ENCODE data around the gene CENPF. TPM values are rescaled to one million over a fixed set of nuclear protein-coding genes. Genes with fewer than 3 reads are reported as not detected.

The CENPF gene
- total and polyA plus RNA-seq, 3 donors from 2014 or later: 7.7 to 30.7 (median 28.1) TPM

DNA sequence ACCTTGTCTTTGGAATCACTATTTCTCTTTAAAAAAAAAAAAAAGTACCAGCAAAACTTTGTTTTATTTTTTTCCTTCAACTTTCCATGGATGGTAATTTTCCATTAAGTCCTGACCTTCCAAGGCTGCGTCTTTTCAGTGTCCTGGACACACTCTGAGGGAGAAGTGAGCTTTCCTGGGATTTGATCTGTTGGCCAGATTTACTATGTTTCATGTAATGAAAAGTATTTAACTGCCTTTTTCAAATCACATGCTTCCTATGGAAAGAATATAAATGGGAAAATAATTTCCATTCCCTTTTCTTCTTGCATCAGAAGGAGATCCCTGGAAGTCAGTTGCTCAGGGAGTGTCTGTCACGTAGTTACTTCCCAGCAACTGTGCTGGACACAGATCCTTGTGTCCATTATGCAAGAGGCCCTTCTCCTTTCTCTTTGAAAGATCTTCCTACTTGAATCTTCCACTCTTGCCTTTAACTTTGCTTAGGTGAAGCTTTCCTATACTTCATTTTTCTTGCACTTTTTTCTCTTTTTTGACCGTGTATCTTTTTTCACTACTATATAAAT is 59.3 kb downstream of the CENPF start:
- H3K27ac ChIP-seq: no peak overlapping the region
- H3K27me3 ChIP-seq: no peaks in the 10 kb centered on the region
- H3K36me3 ChIP-seq (ENCODE audit: low read depth, missing control alignments): no peaks in the 10 kb centered on the region
- no peaks in the 10 kb centered on the region for H3K9me3 ChIP-seq
- H3K4me1 ChIP-seq: no peaks in the 10 kb centered on the region
- intact Hi-C loops (cut with DNase I; ENCODE audit: low total_unique reads): no loop called here
- DNase-seq: no peak
- no peak overlapping the region for H3K4me3 ChIP-seq
- WGBS, 2 donors: 73 to 77% methylated on average over 3 of the region's 3 CpGs
- TF ChIP-seq, protein P1, sequence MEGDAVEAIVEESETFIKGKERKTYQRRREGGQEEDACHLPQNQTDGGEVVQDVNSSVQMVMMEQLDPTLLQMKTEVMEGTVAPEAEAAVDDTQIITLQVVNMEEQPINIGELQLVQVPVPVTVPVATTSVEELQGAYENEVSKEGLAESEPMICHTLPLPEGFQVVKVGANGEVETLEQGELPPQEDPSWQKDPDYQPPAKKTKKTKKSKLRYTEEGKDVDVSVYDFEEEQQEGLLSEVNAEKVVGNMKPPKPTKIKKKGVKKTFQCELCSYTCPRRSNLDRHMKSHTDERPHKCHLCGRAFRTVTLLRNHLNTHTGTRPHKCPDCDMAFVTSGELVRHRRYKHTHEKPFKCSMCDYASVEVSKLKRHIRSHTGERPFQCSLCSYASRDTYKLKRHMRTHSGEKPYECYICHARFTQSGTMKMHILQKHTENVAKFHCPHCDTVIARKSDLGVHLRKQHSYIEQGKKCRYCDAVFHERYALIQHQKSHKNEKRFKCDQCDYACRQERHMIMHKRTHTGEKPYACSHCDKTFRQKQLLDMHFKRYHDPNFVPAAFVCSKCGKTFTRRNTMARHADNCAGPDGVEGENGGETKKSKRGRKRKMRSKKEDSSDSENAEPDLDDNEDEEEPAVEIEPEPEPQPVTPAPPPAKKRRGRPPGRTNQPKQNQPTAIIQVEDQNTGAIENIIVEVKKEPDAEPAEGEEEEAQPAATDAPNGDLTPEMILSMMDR (IDR thresholded peaks at IDR 0.05): no peak
- TF ChIP-seq POLR2A (IDR thresholded peaks at IDR 0.05): no peak

DNA sequence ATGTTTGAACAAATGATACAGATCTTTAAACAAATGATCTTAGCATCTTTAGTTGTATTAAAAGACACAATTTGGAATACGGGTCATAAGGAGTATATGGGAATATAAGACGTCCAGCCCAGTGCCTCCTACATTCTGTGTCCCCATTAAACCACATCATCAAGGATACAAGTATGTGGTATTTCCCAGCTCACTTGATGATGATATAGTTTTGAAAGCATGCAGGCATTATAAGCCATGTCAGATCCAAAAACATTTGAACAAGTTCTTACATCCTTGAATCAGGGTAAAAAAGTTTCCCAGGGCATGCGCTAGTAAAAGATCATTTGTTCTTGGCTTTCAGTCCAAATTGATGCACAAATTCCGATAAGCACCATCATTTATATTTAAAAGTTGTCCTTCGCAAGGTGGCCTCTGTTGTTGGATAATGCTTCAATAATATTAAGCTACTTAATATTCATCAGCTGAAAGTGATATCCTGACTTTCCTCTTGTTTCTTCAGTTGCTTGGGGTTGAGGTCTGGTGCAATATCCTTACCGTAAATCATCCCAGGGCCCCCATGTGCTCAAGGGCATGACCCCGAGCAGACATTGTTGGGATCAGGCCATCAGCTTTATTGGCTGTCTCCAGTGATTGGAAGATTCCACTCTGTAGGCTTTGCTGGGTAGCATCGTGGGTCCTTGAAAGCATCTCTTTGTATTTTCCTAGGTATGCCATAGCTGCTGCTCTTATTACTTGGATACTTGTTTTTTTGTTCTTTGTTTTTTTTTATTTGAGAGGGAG is 61.8 kb downstream of the CENPF start:
- Histone ChIP-seq H3K4me1 (no peaks in the 10 kb centered on the region), H3K36me3 (ENCODE audit: low read depth, missing control alignments) (no peaks in the 10 kb centered on the region), H3K27me3 (no peaks in the 10 kb centered on the region), H3K9me3 (no peaks in the 10 kb centered on the region), H3K27ac (no peak overlapping the region), H3K4me3 (no peak overlapping the region)
- no peak for DNase-seq
- 87 to 95% methylated on average over 8 of the region's 8 CpGs for WGBS, 2 donors
- intact Hi-C loops (cut with DNase I; ENCODE audit: low total_unique reads): no loop called here
- TF ChIP-seq, protein P1 (IDR thresholded peaks at IDR 0.05): no peak
- no peak for TF ChIP-seq POLR2A (IDR thresholded peaks at IDR 0.05)

DNA sequence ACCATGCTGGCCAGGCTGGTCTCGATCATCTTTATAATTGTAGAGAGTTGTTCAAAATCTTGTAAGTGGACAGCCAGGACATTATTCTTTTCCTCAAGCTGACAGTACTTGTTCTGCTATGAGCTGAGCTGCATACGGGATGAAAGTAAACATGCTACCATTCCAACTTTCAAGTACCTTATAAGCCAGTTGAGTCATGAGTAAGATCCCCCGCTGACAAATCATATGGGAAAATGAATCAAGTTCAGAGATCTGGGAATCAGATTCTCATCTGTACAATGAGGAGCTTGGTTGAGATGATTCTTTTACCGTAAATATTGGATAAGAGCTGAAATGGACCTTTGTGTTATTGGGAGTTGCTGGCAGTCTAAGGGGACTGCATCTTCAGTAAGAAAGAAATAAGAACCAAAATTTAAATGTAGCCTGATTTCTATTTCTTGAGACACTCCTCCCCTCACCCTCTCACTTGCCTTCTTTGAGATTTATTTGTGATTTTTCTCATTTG is 62.7 kb downstream of the CENPF start:
- Histone ChIP-seq H3K4me1 (no peaks in the 10 kb centered on the region), H3K27me3 (no peaks in the 10 kb centered on the region), H3K9me3 (no peaks in the 10 kb centered on the region), H3K27ac (no peak overlapping the region), H3K36me3 (ENCODE audit: low read depth, missing control alignments) (no peaks in the 10 kb centered on the region), H3K4me3 (no peak overlapping the region)
- TF ChIP-seq, protein P1 (IDR thresholded peaks at IDR 0.05): no peak
- no peak for TF ChIP-seq POLR2A (IDR thresholded peaks at IDR 0.05)
- DNase-seq: no peak
- 93 to 100% methylated on average over 4 of the region's 4 CpGs for WGBS, 2 donors
- intact Hi-C loops (cut with DNase I; ENCODE audit: low total_unique reads): no loop called here

DNA sequence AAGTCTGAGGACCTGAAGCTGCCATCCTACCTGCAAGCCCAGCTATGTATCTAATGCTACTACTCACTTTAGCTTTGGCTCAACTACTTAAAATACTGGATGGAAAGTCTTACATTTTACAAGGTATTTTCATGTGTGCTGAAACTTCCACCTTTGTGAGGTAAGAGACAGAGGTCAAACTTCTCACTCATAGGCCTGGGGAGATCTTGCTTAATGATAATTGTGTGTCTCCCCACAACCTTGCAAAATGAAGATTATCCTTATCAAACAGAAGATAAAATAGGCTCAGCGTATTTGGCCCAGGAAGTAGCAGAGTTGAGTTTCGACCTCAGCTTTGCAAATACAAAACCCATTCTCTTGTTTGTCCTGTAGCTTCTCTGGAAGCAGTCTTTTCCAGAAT is 63.7 kb downstream of the CENPF start:
- 85 to 88% methylated on average over 2 of the region's 2 CpGs for WGBS, 2 donors
- H3K9me3 ChIP-seq: no peaks in the 10 kb centered on the region
- H3K27me3 ChIP-seq: no peaks in the 10 kb centered on the region
- no peaks in the 10 kb centered on the region for H3K36me3 ChIP-seq (ENCODE audit: low read depth, missing control alignments)
- H3K4me1 ChIP-seq: no peaks in the 10 kb centered on the region
- TF ChIP-seq, protein P1 (IDR thresholded peaks at IDR 0.05): no peak
- TF ChIP-seq POLR2A (IDR thresholded peaks at IDR 0.05): no peak
- H3K4me3 ChIP-seq: no peak overlapping the region
- no peak for DNase-seq
- intact Hi-C loops (cut with DNase I; ENCODE audit: low total_unique reads): no loop called here
- H3K27ac ChIP-seq: no peak overlapping the region
